Bone marrow (tissue), 2 donors: ENCODE measurements around the gene ISM1.

Experiments
- DNase-seq, 2 donors: peaks; one replicate each; lab custom pipeline; 2025; lab: John Stamatoyannopoulos, UW

ISM1 gene

GRCh38 chr20:13313201-13313600 lies 92.1 kb downstream of the ISM1 start:
- no peak for DNase-seq

DNA sequence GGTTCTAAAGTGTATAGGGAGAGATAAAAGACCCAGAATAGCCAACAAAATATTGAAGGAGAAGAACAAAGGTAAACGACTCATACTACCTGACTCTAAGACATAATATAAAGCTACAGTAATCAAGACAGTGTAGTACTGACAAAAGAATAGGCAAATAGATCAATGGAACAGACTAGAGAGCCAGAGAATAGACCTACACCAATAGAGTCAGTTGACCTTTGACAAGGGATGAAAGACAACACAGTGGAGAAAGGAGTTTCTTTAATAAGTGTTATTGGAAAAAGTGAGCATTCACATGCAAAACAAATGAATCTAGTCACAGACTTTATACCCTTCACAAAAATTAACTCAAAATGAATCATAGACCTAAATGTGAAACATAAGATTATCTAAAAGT lies 96.4 kb downstream of the ISM1 start:
- no peak for DNase-seq

- no peak for DNase-seq
Observed at GRCh38 chr20:13318871-13319521, 97.9 kb downstream of the ISM1 start.

GRCh38 chr20:13320702-13321101 lies 99.6 kb downstream of the ISM1 start:
- DNase-seq = no peak

GRCh38 chr20:13321416-13321815 lies 100.3 kb downstream of the ISM1 start:
- DNase-seq = no peak

GRCh38 chr20:13322198-13322597 lies 101.1 kb downstream of the ISM1 start:
- DNase-seq = no peak

- DNase-seq = no peak
Observed at GRCh38 chr20:13322621-13323020, 101.5 kb downstream of the ISM1 start.

GRCh38 chr20:13325033-13325432 lies 104.0 kb downstream of the ISM1 start:
- DNase-seq = no peak

GRCh38 chr20:13325796-13326340 lies 104.8 kb downstream of the ISM1 start:
- DNase-seq = no peak

DNA sequence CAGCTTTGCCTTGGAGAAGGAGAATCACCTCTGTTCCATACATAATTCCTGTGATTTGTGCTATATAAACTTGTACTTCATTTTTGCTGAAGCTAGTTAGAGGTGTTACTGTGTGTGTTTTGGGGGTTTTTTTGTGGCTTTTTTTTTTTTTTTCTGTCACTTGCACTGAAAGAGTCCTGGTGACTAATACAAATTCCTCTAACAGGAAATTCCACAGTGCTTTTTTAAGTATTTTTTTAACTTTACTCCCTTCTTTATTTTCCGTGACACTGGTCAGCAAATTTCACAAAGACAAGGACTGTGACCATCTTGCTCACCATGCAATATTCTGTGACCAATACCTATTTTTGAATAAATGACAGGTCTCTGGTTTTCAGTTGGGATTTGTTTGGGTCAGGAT lies 110.5 kb downstream of the ISM1 start:
- DNase-seq = no peak

- DNase-seq = no peak
Observed at GRCh38 chr20:13333036-13333435, 112.0 kb downstream of the ISM1 start.

GRCh38 chr20:13333793-13334192 lies 112.7 kb downstream of the ISM1 start:
- DNase-seq = no peak

- DNase-seq = no peak
Observed at GRCh38 chr20:13336308-13337089, 115.4 kb downstream of the ISM1 start.

DNA sequence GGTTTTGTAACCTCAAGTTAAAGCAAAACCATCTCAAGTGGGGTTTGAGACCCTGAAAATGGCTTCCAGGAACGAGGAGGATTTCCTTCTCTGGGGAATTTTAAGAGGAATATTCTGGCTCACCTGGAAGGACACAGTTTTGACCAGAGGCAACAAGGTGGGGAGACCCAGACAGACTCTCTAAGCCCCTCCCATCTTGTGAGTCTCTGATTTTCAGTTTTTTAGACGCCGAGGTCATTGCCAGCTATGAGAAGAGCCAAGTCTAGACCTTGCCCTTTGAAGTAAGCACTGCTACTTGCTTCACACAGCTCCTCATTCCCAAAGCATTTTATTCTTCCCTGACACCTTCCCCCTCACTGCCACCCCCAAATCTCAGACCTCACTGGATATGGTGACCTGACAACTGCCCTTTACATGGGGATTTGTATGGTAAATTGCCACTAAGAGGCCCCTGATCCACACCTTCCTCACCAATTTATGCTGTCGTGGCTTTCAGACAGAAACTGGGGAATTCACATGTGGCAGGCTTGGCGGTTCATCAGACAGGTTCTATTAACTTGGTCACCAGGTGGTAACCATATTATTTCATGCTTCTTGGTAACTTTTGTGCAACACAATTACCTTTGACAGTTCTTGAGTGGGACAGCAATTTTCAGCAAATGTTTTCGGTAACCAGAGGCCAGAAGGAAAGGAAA lies 116.2 kb downstream of the ISM1 start:
- no peak for DNase-seq

- DNase-seq = no peak
Observed at GRCh38 chr20:13338097-13338661, 117.1 kb downstream of the ISM1 start.

DNA sequence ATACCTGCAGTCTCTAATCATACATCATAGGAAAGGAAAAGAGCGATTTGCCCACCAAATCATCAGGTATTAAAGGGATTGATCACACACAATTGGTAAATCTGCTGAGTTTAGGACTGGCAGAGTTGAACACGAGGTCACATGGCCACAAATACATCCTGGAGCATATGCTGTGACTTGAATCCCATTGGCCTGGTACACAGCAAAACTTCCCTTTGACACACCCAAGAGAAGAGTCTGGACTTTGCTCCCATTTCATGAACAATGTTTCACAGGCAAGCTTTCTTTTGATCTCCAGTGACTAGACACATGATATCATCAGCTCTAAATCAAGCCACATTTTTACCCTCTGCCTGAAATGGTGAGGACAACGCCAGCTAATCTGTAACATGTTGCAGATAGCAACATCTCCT lies 117.9 kb downstream of the ISM1 start:
- no peak for DNase-seq

DNA sequence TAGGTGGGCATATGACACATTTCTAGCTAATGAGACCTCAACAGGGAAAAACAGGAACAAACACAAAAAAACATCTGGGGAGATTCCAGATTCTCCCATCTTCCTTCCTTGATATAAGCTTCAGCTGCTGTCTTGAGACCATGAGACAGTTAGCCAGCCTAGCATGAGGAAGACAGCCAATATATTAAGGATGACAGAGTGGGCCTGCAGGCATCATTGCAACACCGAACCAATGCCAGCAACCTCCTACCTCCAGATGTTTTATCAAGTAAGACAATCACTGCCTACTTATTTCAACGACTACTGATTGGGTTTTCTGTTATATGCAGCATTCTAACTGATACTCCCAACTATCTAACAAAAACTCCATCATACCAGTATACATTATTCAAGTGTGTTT lies 119.0 kb downstream of the ISM1 start:
- DNase-seq = no peak

DNA sequence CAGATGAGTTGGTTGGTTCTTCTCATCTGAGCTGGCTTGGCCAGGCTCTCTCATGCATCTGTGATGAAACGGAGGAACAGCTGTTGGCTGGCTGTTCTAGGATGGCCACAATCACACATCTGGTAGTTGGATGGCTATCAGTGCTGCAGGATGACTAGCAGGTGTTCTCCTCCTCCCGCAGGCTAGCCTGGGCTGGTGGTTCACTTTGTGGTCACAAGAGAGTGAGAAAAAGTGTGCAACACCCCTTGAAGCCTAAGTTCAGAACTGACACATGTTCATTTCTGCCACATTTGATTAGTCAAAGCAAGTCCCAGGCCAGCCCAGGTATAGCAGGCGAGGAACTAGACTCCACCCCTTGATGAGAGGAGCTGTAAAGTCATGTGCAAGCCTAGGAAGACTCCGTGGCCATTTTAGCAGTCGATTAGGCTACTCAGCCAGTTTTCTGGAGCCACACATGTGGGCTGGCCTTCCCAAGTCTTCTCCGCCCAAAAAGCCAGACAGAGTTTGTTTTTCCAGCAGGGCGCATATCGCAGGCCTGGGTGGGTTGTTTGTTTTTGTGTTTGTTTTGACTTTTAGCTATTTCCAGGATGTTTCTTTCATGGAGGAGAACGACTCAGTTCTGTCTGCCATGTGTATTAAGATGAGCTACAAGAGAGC lies 120.8 kb downstream of the ISM1 start:
- DNase-seq = no peak

- DNase-seq = no peak
Observed at GRCh38 chr20:13342469-13343242, 121.6 kb downstream of the ISM1 start.

DNA sequence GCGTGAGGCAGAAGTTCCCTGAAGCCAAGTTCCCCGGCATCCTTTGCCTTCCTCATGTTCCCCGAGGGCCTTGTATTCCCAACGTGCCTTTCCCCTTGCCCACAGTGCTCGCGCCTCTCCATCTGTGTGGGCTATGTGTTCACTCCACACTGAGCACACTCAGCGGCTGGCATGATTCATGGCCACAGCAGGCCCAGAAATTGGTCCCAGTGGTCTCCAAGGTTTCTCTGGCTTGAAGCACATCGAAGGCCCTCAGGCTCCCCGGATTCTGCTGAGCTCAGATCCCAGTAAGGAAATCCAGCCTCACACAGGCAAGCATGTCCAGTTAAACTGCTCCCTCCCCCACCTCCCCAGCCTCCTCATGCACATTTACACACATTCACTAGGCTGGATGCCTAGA lies 123.6 kb downstream of the ISM1 start:
- DNase-seq = no peak
